ENCODE measurements around the gene BLMH. TPM values are rescaled to one million over a fixed set of nuclear protein-coding genes. Genes with fewer than 3 reads are reported as not detected.

The BLMH gene
- total RNA-seq, 1 experiment from 2014 or later = 94.3 TPM

- Histone ChIP-seq H3K27ac (ENCODE audit: low read depth, low read length, poor library complexity, severe bottlenecking) (no peak overlapping the region), H3K4me3 (ENCODE audit: low read depth, low read length, poor library complexity, severe bottlenecking) (no peak overlapping the region), H3K4me1 (ENCODE audit: insufficient read depth, low read length, poor library complexity, severe bottlenecking) (no peaks in the 10 kb centered on the region), H3K9me3 (ENCODE audit: low read depth, low read length, poor library complexity, severe bottlenecking) (no peaks in the 10 kb centered on the region), H3K27me3 (replicated peaks; ENCODE audit: insufficient read depth, low read depth, low read length, poor library complexity) (no peaks in the 10 kb centered on the region), H3K36me3 (ENCODE audit: insufficient read depth, low read length, poor library complexity, severe bottlenecking) (no peaks in the 10 kb centered on the region)
- ChIA-PET POLR2A (ENCODE audit: low non-redundant PET) (no interaction called here), CTCF (no interaction called here)
- TF ChIP-seq CTCF (conservative IDR thresholded peaks at IDR 0.05; ENCODE audit: low read depth, low read length) = no peak
- TF ChIP-seq EZH2 (IDR thresholded peaks at IDR 0.05; ENCODE audit: borderline replicate concordance, low read depth, low read length, poor library complexity, severe bottlenecking) = no peak
- no TSS peak for BruUV-seq (replicated peaks)
- DNase-seq (ENCODE audit: low spot score) = no peak
- intact Hi-C loops (cut with micrococcal nuclease; ENCODE audit: unreplicated experiment) = no loop called here
Measured at GRCh38 chr17:30210366-30210765, 81.4 kb downstream of the BLMH start.

GRCh38 chr17:30209930-30210329, 81.8 kb downstream of the BLMH start:
- Histone ChIP-seq H3K4me1 (ENCODE audit: insufficient read depth, low read length, poor library complexity, severe bottlenecking) (no peaks in the 10 kb centered on the region), H3K9me3 (ENCODE audit: low read depth, low read length, poor library complexity, severe bottlenecking) (no peaks in the 10 kb centered on the region), H3K4me3 (ENCODE audit: low read depth, low read length, poor library complexity, severe bottlenecking) (no peak overlapping the region), H3K27me3 (replicated peaks; ENCODE audit: insufficient read depth, low read depth, low read length, poor library complexity) (no peaks in the 10 kb centered on the region), H3K27ac (ENCODE audit: low read depth, low read length, poor library complexity, severe bottlenecking) (no peak overlapping the region), H3K36me3 (ENCODE audit: insufficient read depth, low read length, poor library complexity, severe bottlenecking) (no peaks in the 10 kb centered on the region)
- BruUV-seq (replicated peaks) = no TSS peak
- intact Hi-C loops (cut with micrococcal nuclease; ENCODE audit: unreplicated experiment) = no loop called here
- POLR2A ChIA-PET (ENCODE audit: low non-redundant PET) = no interaction called here
- CTCF ChIA-PET = no interaction called here
- no peak for DNase-seq (ENCODE audit: low spot score)
- TF ChIP-seq EZH2 (IDR thresholded peaks at IDR 0.05; ENCODE audit: borderline replicate concordance, low read depth, low read length, poor library complexity, severe bottlenecking) = no peak
- TF ChIP-seq CTCF (conservative IDR thresholded peaks at IDR 0.05; ENCODE audit: low read depth, low read length) = no peak

GRCh38 chr17:30208214-30208613, 83.5 kb downstream of the BLMH start:
- no peaks in the 10 kb centered on the region for H3K36me3 ChIP-seq (ENCODE audit: insufficient read depth, low read length, poor library complexity, severe bottlenecking)
- DNase-seq (ENCODE audit: low spot score) = no peak
- no peak for TF ChIP-seq CTCF (conservative IDR thresholded peaks at IDR 0.05; ENCODE audit: low read depth, low read length)
- TF ChIP-seq EZH2 (IDR thresholded peaks at IDR 0.05; ENCODE audit: borderline replicate concordance, low read depth, low read length, poor library complexity, severe bottlenecking) = no peak
- H3K4me1 ChIP-seq (ENCODE audit: insufficient read depth, low read length, poor library complexity, severe bottlenecking) = no peaks in the 10 kb centered on the region
- H3K27me3 ChIP-seq (replicated peaks; ENCODE audit: insufficient read depth, low read depth, low read length, poor library complexity) = no peaks in the 10 kb centered on the region
- POLR2A ChIA-PET (ENCODE audit: low non-redundant PET) = no interaction called here
- no peak overlapping the region for H3K4me3 ChIP-seq (ENCODE audit: low read depth, low read length, poor library complexity, severe bottlenecking)
- intact Hi-C loops (cut with micrococcal nuclease; ENCODE audit: unreplicated experiment) = no loop called here
- no peaks in the 10 kb centered on the region for H3K9me3 ChIP-seq (ENCODE audit: low read depth, low read length, poor library complexity, severe bottlenecking)
- no peak overlapping the region for H3K27ac ChIP-seq (ENCODE audit: low read depth, low read length, poor library complexity, severe bottlenecking)
- CTCF ChIA-PET = no interaction called here
- BruUV-seq (replicated peaks) = no TSS peak

Data from A673 (cell line).